ES-I3 (cell line): ENCODE data around the gene TADA2A.

Experiments used
- H3K36me3 ChIP-seq: 2 replicates; pipeline ENCODE4 v1.6.1; 2013; ENCODE audit warnings: mild to moderate bottlenecking, low read length, control low read depth, moderate library complexity; ENCODE audit not compliant: insufficient read depth
- H3K4me1 ChIP-seq: 2 replicates; pipeline ENCODE4 v1.6.1; 2013; ENCODE audit warnings: mild to moderate bottlenecking, control low read depth, low read length; ENCODE audit not compliant: insufficient read depth
- H3K9ac ChIP-seq: 2 replicates; pipeline ENCODE4 v1.6.1; 2013; ENCODE audit warnings: low read depth, mild to moderate bottlenecking, low read length, moderate library complexity
- H3K9me3 ChIP-seq: 2 replicates; pipeline ENCODE4 v1.6.1; 2013; ENCODE audit warnings: mild to moderate bottlenecking, low read length, moderate library complexity; ENCODE audit not compliant: control insufficient read depth, insufficient read depth

The TADA2A gene

DNA sequence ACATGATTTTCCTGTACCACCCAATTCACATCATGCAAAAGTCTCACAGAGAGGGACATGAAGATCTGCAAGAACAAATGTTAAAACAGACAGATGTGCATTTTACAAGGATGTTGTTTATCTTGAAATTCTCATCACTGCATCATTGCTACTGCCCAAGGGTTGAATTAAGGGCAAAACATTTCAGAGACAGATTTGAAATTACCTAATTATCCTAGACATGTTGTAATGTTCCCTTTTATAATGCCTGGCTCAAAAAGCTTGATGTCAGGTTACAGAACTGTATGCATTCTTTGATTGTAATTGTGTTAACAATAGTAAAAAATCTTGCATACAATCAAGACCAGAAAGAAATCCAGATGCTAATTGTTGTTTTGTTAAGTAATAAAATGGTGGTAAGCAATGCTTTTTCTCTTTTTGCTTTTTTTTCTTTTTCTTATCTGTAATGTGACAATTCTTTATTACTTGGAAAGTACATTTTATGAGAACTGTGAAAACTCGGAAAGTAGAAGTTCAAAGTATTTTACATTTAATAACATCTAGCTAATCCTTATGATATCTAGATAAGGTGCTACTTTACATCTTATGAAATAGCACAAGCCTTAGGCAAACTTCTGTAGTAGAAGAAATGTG is 79.4 kb downstream of the TADA2A start:
- H3K4me1 ChIP-seq = peaks cover 16% of the 10 kb centered on the region
- no peaks in the 10 kb centered on the region for H3K36me3 ChIP-seq
- H3K9ac ChIP-seq = no peak overlapping the region
- no peaks in the 10 kb centered on the region for H3K9me3 ChIP-seq

DNA sequence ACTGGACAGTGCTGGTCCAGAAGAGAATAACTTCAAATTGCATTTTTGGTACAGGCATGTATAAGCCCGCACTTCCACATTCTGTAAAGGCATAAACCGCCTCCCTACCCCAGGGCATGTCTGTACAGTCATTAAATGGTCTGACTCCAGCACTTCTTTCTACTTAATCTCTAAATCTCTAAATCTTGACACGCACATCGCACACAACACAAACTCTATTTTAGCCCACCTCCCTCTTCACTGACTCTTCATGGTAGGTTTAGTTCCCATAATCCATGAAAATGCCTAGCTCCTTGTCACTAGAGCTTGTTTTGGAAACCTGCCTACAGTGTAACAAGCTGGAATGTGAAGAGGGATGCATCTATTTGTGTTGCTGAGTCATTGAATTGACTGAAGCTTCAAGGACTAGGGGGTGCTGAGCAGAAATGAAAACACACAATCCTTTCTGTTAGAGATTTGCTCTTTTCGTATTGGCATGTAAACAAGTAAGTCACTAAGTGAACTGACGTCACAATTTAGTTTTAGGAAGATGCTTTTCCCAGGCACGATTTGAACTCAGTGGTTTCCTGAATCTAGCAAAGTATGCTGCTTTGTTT is 81.4 kb downstream of the TADA2A start:
- H3K9me3 ChIP-seq = no peaks in the 10 kb centered on the region
- H3K4me1 ChIP-seq = peaks cover 19% of the 10 kb centered on the region

DNA sequence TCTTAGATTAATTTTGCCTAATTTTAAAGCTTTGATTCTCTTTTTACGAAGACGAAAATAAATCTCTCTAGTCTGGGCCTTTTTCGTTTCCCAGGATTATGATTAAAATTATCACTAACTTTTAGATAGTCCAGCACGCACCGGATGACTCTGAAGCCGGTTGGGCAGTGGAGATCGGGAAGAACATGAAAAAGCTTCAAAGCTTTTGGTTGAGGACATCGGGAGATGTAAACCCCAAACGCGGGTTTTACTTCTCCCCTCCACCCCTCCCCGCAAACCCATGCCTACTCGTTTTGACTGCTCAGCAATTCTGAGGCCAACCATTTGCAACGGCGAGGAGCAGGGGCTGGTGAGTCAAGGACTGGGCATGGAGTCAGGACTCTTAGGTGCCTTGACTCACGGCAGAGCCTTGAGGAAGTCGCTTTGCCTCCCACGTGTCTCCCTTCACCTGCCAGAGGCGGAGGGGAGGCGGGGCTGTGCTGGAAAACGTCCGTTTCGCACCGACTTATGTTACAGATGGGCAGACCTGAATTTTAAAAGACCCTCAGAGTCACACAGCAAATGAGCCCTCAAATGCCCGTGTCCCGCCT is 82.0 kb downstream of the TADA2A start:
- no peaks in the 10 kb centered on the region for H3K36me3 ChIP-seq
- peak overlapping the region; percentile 86 for H3K9ac ChIP-seq
- peaks cover 13% of the 10 kb centered on the region; the same call in 1 of the 2 replicates for H3K4me1 ChIP-seq
- H3K9me3 ChIP-seq = no peaks in the 10 kb centered on the region

More for the DNA sequence above, 81.4 kb downstream of the TADA2A start:
- Histone ChIP-seq H3K36me3 (no peaks in the 10 kb centered on the region), H3K9ac (peak overlapping the region; percentile 86; the same call in 1 of the 2 replicates)

DNA sequence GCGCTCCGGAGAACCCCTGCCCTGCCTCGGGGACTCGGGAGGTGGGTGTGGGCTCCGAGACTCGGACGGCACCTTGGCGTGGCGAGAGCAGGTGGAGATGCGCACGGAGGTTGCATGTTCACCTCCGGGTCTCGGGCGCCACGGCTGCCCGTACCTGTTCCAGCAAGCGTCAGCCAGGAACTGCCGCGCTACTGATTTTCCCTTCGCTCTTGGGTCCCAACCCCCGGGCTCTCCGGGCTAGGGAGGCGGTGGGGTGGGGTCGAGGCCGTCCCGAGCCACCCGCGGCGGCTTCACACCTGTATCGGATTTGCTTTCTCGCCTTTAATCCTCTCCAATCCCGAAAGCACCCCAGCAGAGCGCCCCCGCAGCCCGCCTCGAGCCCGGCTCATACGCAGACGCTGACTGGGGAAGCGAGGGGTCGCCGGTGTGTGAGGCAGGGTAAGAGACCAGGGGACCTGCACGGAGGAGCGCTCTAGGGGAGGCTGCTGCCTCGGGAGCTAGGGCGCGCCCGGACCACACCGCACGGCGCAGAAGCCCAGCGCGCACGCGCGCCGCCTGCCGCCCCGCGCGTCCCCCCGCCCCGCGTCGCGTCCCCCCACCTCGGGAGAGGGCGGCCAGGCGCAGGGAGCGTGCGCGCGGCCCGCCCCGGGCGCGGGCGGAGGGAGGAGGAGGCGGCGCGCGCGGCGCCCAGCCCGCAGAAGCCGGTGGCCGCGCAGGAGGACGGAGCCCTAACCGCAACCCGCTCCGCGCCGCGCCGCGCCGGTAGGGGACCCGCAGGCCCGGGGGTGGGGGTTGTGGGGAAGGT is 82.7 kb downstream of the TADA2A start, which contains the start of gene DUSP14:
TSS of gene DUSP14 (plus strand) at position 695 of the 805 bp plus-strand sequence. CDS start 22,382 bp downstream, outside the sequence.
- peak within 1 kb of the TSS; percentile 86 for H3K9ac ChIP-seq
- H3K36me3 ChIP-seq = no peaks in the 10 kb centered on the region
- H3K4me1 ChIP-seq = peaks cover 12% of the 10 kb centered on the region; the same call in 1 of the 2 replicates
- no peaks in the 10 kb centered on the region for H3K9me3 ChIP-seq

DNA sequence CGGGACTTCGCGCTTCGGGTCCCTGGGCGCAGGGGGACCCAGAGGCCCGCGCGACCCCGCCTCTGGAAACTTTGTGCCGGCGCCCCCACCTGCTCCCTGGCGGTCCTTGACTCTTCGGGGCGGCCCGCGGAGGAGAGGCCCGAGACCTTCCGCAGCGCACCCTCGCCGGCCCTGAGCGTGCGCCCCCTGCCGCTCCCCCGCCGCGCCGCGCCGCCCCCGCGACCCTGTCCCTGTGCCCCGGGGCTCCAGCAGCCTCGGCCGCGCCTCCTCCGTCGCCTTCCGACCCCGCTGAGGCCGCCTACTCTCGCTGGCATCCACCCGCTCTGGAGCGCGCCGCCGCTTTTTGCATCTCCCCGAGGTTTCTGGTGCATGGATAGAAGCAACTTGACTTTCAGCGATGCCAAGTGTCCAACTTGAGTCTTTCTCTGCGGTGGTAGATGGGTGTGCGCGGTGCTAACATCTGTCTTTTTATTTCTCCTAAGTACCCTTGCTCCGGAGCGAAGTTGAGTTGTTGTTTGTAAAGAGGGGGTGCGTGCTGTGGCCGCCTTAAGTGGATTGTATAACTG is 83.4 kb downstream of the TADA2A start:
- Histone ChIP-seq H3K9ac (peak overlapping the region; percentile 75), H3K9me3 (no peaks in the 10 kb centered on the region), H3K36me3 (no peaks in the 10 kb centered on the region), H3K4me1 (peaks cover 13% of the 10 kb centered on the region)

DNA sequence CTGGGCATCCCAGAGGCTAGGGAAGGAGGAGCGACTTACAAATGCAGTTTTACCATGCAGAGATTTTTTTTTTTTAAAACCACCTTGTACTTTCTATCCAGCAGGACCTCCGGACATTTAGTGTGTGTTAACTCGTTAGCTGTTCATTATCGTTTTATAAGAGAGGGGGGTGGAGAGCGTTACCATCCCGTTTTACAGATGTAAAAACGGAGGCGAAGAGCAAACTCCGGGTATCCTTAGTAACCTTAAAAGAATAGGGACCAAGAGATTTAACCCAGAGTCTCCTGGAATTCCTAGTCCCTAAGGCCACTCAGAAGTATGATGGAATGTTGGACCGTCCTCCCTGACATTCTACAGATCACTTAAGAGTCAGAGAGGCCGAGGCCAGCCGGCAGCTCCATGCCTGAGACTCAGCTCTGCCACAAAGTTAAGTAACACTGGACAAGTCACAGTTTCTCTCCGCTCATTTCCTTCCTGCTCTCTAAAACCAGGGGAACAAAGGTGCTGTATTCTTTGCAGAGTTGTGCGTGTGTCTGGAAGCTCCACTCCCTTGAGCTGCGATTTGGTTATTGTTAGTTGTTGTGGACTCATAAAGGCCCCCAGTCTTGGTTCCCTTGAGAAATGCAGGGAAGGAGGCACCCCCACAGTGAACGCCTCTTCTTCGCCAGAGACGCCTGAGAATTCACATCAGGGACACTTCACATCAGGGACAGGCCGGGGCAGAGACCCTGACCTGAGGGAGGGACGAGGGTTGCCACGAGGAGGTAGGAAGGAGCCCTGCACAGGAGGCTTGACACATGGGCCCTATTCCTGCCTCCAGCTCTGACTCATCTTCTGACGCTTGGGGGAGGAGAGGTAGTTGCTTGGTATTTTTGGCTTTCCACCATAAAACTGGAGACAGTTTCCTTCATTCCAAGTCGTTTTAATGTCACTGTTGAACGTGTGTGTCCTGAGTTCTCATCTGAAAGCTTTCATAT is 84.2 kb downstream of the TADA2A start:
- Histone ChIP-seq H3K9me3 (no peaks in the 10 kb centered on the region), H3K4me1 (peaks cover 16% of the 10 kb centered on the region), H3K36me3 (no peaks in the 10 kb centered on the region), H3K9ac (peak overlapping the region; percentile 75)

DNA sequence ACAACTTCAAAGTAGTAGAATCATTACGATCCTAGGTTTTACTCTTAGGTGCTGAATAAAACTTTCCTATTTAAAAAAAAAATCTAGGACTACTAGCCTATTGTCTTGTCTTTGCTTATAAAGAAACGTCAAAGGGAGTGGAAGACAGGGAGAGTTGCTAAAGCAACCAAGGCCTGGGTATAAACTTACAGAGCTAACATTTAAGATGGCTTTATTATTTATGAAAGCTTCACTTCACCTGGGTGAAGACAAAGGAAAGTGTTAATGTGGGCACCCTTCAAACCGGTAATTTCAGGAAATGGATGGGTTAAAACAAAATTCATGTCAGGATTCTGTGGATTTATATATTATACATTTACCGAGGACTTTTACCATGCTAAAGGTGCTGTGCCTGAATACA is 85.5 kb downstream of the TADA2A start:
- H3K9me3 ChIP-seq = no peaks in the 10 kb centered on the region
- H3K36me3 ChIP-seq = no peaks in the 10 kb centered on the region
- H3K9ac ChIP-seq = peak overlapping the region; percentile 75; the same call in 1 of the 2 replicates
- H3K4me1 ChIP-seq = peaks cover 16% of the 10 kb centered on the region

DNA sequence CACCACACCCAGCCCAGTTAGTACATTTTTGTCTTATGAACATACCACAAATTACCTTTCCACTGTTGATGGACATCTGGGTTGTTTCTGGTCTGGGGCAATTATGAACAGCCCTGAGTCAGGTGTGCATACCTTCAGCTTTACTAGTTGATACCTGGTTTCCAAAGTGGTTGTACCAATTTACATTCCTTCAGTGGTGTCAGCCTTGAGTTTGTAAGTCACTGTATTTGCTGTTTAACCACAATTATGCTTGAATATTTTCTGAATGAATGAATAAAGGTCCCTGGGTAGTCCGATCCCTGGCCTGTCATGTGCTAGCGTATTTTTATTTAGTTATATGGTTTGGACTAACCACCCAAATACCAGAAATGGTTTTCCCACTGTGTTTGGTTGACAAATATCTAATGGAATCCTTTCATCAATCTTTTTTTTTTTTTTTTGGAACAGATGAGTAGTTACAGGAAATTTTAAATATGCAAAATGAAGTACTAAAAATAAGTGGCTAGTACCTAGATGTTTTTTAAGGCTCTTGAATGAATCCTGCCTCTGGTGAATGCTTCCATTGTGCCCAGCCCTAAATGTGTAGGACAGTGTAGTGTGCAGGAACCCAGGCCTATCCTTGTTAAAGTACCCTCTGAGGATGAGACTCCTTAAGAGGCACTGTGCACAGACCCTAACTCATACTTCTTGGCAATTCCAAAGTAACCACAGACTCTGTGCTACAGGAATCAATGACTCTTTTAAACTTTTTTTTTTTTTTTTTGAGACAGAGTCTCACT is 86.8 kb downstream of the TADA2A start:
- H3K9me3 ChIP-seq = no peaks in the 10 kb centered on the region
- no peak overlapping the region for H3K9ac ChIP-seq
- peaks cover 16% of the 10 kb centered on the region for H3K4me1 ChIP-seq

DNA sequence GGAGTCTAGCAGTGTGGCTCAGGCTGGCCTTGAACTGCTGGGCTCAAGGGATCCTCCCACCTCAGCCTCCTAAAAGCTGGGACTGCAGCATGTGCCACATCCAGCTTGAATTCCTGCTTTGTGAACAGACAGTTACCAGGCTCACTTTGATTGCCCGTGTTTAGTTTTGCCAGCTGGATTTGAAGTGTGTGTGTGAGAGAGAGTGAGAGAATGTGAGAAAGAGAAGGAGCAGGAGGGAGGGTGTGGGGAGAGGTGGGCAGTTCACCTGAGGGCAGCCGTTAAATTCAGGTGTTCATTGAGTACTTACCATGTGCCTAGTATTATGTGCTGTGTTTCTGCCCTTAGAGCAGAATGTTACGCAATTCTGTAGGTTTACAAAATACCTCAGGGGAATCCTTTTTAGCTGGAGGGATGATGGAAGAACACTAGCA is 87.7 kb downstream of the TADA2A start:
- no peaks in the 10 kb centered on the region for H3K9me3 ChIP-seq
- H3K36me3 ChIP-seq = no peaks in the 10 kb centered on the region
- H3K9ac ChIP-seq = no peak overlapping the region
- H3K4me1 ChIP-seq = peaks cover 16% of the 10 kb centered on the region

More for the DNA sequence above, 86.8 kb downstream of the TADA2A start:
- H3K36me3 ChIP-seq = no peaks in the 10 kb centered on the region

DNA sequence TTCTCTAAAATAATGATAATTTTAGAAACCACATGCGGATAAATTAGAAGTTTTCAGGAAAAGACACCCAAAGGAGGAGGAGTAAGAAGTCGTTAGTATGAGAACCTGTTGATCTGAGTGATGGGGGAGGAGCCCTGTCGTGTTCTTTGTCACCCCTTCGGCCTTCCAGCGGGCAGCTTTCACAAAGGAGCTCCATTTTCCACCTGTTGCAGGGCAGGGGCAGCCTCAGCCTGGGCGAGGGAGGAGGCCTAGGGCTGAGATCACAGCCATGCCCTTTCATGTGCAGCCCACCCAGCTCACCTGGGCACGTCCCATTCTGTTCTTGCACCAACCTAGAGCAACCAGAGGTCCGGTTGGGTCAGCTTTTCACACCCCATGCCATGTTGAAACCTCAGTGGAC is 88.3 kb downstream of the TADA2A start:
- H3K9ac ChIP-seq = no peak overlapping the region
- no peaks in the 10 kb centered on the region for H3K9me3 ChIP-seq
- no peaks in the 10 kb centered on the region for H3K36me3 ChIP-seq
- H3K4me1 ChIP-seq = peaks cover 16% of the 10 kb centered on the region

DNA sequence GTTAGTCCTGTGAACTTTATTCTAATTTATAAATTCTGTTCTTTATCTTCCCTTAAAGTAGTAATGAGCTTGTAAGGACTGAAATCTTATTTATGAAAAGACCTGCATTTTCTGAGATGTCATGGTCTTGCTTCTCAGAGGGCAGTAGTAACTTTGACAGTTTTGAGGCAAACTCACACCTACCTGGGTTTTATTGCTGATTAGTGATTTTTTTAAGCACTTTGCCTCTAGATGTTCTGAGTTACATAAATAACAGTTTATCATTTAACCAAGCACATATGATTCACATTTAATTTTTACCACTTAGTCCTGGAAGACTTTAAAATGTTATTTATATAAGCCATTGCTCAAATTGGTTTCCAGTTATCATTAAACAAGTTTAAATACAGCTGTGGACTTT is 93.7 kb downstream of the TADA2A start:
- Histone ChIP-seq H3K9ac (no peak overlapping the region), H3K36me3 (no peaks in the 10 kb centered on the region), H3K4me1 (peaks cover under 1% of the 10 kb centered on the region; the same call in 1 of the 2 replicates), H3K9me3 (no peaks in the 10 kb centered on the region)

DNA sequence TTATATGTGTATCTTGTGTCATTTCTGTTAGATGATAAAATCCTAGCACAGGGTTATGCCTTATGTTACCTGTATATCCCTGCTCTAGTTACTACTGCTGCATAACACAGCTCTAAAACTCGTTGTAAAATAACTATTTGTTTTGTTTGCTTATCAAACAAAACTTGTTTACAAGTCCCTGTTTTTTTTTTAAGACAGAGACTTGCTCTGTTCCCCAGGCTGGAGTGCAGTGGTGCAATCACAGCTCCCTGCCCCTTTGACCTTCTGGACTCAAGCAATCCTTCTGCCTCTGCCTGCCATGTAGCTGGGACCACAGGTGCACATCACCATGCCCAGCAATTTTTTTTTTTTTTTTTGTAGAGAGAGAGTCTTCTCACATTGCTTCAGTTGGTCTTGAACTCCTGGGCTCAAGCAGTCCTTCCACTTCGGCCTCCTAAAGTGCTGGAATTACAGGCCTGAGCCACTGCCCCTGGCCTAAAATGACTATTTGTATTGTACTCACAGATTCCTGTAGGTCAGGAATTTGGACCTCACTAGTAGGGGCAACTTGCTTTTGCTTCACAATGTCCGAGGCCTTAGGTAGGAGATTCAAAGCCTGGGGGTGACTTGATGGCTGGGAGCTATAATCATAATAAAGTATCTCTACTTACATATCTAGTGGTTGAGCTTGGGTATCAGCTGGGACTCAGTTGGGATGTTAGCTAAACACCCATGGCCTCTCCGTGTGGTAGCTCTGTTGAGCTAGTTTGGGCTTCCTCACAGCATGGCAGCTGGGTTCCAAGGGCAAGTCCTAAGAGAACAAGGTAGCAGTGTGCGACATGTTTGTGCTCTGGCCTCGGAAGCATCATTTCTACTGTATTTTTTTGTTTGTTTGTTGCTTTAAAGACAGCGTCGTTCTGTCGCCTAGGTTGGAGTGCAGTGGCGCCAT is 95.6 kb downstream of the TADA2A start:
- Histone ChIP-seq H3K9ac (no peak overlapping the region), H3K36me3 (no peaks in the 10 kb centered on the region), H3K4me1 (peaks cover 4% of the 10 kb centered on the region; the same call in 1 of the 2 replicates), H3K9me3 (no peaks in the 10 kb centered on the region)
